Measurements from ENCODE around the gene HRCT1. TPM values are rescaled to one million over a fixed set of nuclear protein-coding genes. Genes with fewer than 3 reads are reported as not detected.

HRCT1 gene
- total RNA-seq, 2 donors from 2014 or later, result not detected

DNA sequence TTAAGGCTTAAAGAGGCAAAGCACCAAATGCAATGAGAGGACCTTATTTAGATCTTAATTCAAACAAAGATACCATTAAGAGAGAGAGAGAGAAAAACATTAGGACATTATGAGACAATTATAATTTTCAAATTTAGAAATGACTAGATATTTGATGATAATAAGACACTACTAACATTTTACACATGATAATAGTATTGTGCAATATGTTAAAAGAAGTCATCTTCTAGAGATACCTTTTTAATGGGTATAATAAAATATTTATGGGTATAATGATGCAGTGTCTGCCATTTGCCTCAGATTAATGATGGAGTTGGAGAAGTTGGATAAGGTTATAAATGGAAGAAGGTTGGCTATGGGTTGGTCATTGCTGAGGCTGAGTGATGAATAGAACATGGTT lies 24.5 kb downstream of the HRCT1 start:
- no peaks in the 10 kb centered on the region for H3K36me3 ChIP-seq (ENCODE audit: control insufficient read depth, insufficient read depth, low read length)
- no peaks in the 10 kb centered on the region for H3K9me3 ChIP-seq (ENCODE audit: control insufficient read depth, low read length)
- Mint-ChIP-seq H3K27me3 (ENCODE audit: insufficient read depth) (peaks cover 25% of the 10 kb centered on the region), H3K4me1 (no peaks in the 10 kb centered on the region), H3K4me3 (no peak overlapping the region), H3K9me3 (no peaks in the 10 kb centered on the region), H3K27ac (no peak overlapping the region), H3K36me3 (ENCODE audit: low read depth) (no peaks in the 10 kb centered on the region)
- peaks cover 27% of the 10 kb centered on the region for H3K27me3 ChIP-seq (ENCODE audit: control insufficient read depth, insufficient read depth, low read length, poor library complexity, severe bottlenecking)
- no peak overlapping the region for H3K4me3 ChIP-seq (ENCODE audit: low read length)
- TF ChIP-seq, protein P1, sequence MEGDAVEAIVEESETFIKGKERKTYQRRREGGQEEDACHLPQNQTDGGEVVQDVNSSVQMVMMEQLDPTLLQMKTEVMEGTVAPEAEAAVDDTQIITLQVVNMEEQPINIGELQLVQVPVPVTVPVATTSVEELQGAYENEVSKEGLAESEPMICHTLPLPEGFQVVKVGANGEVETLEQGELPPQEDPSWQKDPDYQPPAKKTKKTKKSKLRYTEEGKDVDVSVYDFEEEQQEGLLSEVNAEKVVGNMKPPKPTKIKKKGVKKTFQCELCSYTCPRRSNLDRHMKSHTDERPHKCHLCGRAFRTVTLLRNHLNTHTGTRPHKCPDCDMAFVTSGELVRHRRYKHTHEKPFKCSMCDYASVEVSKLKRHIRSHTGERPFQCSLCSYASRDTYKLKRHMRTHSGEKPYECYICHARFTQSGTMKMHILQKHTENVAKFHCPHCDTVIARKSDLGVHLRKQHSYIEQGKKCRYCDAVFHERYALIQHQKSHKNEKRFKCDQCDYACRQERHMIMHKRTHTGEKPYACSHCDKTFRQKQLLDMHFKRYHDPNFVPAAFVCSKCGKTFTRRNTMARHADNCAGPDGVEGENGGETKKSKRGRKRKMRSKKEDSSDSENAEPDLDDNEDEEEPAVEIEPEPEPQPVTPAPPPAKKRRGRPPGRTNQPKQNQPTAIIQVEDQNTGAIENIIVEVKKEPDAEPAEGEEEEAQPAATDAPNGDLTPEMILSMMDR (conservative IDR thresholded peaks at IDR 0.05), result no peak
- H3K27ac ChIP-seq (ENCODE audit: low read depth, low read length), result no peak overlapping the region
- H3K4me1 ChIP-seq (ENCODE audit: control insufficient read depth, insufficient read depth, low read length), result no peaks in the 10 kb centered on the region
- H3K9ac ChIP-seq (ENCODE audit: extremely low read depth, low read length, poor library complexity, severe bottlenecking), result no peak overlapping the region
- DNase-seq, result no peak

DNA sequence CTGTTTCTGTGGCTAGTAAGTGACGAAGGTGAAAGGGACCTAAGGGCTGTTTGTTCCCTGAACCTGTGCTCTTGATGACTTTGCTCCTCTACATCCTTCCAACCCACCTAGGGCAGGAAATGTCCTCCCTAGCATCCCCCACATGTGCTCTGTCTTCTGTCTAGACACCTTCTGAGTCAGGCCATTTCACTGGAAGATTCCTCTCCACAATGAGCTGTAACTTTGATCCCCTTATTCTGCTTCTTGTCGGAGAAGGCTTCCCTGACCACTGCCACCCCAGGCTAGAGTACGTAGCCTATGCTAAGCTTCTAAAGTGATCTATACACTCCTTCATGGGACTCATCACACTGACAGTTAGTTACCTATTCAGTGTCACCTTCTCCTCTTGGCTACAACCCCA lies 25.0 kb downstream of the HRCT1 start:
- H3K36me3 ChIP-seq (ENCODE audit: control insufficient read depth, insufficient read depth, low read length), result no peaks in the 10 kb centered on the region
- no peak for DNase-seq
- no peaks in the 10 kb centered on the region for H3K9me3 ChIP-seq (ENCODE audit: control insufficient read depth, low read length)
- H3K4me3 Mint-ChIP-seq, result no peak overlapping the region
- no peak overlapping the region for H3K9ac ChIP-seq (ENCODE audit: extremely low read depth, low read length, poor library complexity, severe bottlenecking)
- TF ChIP-seq, protein P1 (conservative IDR thresholded peaks at IDR 0.05), result no peak
- no peaks in the 10 kb centered on the region for H3K4me1 Mint-ChIP-seq
- 92 to 100% methylated on average over 2 to 3 of the region's 3 CpGs for WGBS, 2 experiments (ENCODE audit: insufficient coverage in 1 of 2, insufficient read length in 1 of 2)
- no peaks in the 10 kb centered on the region for H3K9me3 Mint-ChIP-seq
- H3K4me1 ChIP-seq (ENCODE audit: control insufficient read depth, insufficient read depth, low read length), result no peaks in the 10 kb centered on the region
- H3K27ac Mint-ChIP-seq, result no peak overlapping the region
- H3K27ac ChIP-seq (ENCODE audit: low read depth, low read length), result no peak overlapping the region
- peaks cover 25% of the 10 kb centered on the region for H3K27me3 Mint-ChIP-seq (ENCODE audit: insufficient read depth)
- H3K27me3 ChIP-seq (ENCODE audit: control insufficient read depth, insufficient read depth, low read length, poor library complexity, severe bottlenecking), result peaks cover 23% of the 10 kb centered on the region
- H3K4me3 ChIP-seq (ENCODE audit: low read length), result no peak overlapping the region
- H3K36me3 Mint-ChIP-seq (ENCODE audit: low read depth), result no peaks in the 10 kb centered on the region

- peaks cover 15% of the 10 kb centered on the region for H3K27me3 ChIP-seq (ENCODE audit: control insufficient read depth, insufficient read depth, low read length, poor library complexity, severe bottlenecking)
- 94 to 100% methylated on average over 2 to 3 of the region's 3 CpGs for whole genome bisulfite sequencing, 2 experiments (ENCODE audit: insufficient coverage in 1 of 2, insufficient read length in 1 of 2)
- H3K9me3 ChIP-seq (ENCODE audit: control insufficient read depth, low read length), result peaks cover 5% of the 10 kb centered on the region
- Mint-ChIP-seq H3K27ac (no peak overlapping the region), H3K4me3 (no peak overlapping the region), H3K27me3 (ENCODE audit: insufficient read depth) (peaks cover 30% of the 10 kb centered on the region), H3K9me3 (no peaks in the 10 kb centered on the region), H3K36me3 (ENCODE audit: low read depth) (no peaks in the 10 kb centered on the region), H3K4me1 (no peaks in the 10 kb centered on the region)
- H3K4me1 ChIP-seq (ENCODE audit: control insufficient read depth, insufficient read depth, low read length), result no peaks in the 10 kb centered on the region
- H3K27ac ChIP-seq (ENCODE audit: low read depth, low read length), result no peak overlapping the region
- H3K4me3 ChIP-seq (ENCODE audit: low read length), result no peak overlapping the region
- H3K36me3 ChIP-seq (ENCODE audit: control insufficient read depth, insufficient read depth, low read length), result no peaks in the 10 kb centered on the region
- no peak for DNase-seq
- TF ChIP-seq, protein P1 (conservative IDR thresholded peaks at IDR 0.05), result no peak
- H3K9ac ChIP-seq (ENCODE audit: extremely low read depth, low read length, poor library complexity, severe bottlenecking), result no peak overlapping the region
Observed at GRCh38 chr9:35932735-35933134, 26.7 kb downstream of the HRCT1 start.
